ENCODE measurements around the gene CLUH. TPM values are rescaled to one million over a fixed set of nuclear protein-coding genes. Genes with fewer than 3 reads are reported as not detected.

Gene CLUH
- total RNA-seq, 1 donor from 2014 or later = 36.0 TPM

GRCh38 chr17:2724784-2725164 lies 13.2 kb upstream of the CLUH start:
- no peaks in the 10 kb centered on the region for H3K36me3 Mint-ChIP-seq (ENCODE audit: low read depth)
- peak overlapping the region; percentile 47 for H3K4me3 Mint-ChIP-seq (ENCODE audit: unreplicated experiment)
- H3K9me3 Mint-ChIP-seq (ENCODE audit: low read depth) = no peaks in the 10 kb centered on the region
- TF ChIP-seq CTCF (IDR thresholded peaks at IDR 0.05) = peak; percentile 36
- DNase-seq (ENCODE audit: low spot score) = no peak
- H3K4me1 Mint-ChIP-seq (ENCODE audit: low read depth) = peaks cover 3% of the 10 kb centered on the region
- H3K27me3 Mint-ChIP-seq (ENCODE audit: low read depth) = peaks cover 20% of the 10 kb centered on the region
- H3K27ac Mint-ChIP-seq (ENCODE audit: unreplicated experiment) = no peak overlapping the region

- Mint-ChIP-seq H3K27me3 (ENCODE audit: low read depth) (peaks cover 14% of the 10 kb centered on the region), H3K36me3 (ENCODE audit: low read depth) (no peaks in the 10 kb centered on the region), H3K27ac (ENCODE audit: unreplicated experiment) (no peak overlapping the region), H3K9me3 (ENCODE audit: low read depth) (no peaks in the 10 kb centered on the region), H3K4me3 (ENCODE audit: unreplicated experiment) (peak overlapping the region; percentile 45), H3K4me1 (ENCODE audit: low read depth) (peaks cover 3% of the 10 kb centered on the region)
- TF ChIP-seq CTCF (IDR thresholded peaks at IDR 0.05) = no peak
- no peak for DNase-seq (ENCODE audit: low spot score)
Measured at GRCh38 chr17:2723997-2724783, 12.6 kb upstream of the CLUH start.

- peaks cover 3% of the 10 kb centered on the region for H3K4me1 Mint-ChIP-seq (ENCODE audit: low read depth)
- H3K36me3 Mint-ChIP-seq (ENCODE audit: low read depth) = no peaks in the 10 kb centered on the region
- peak overlapping the region; percentile 40 for H3K4me3 Mint-ChIP-seq (ENCODE audit: unreplicated experiment)
- no peak overlapping the region for H3K27ac Mint-ChIP-seq (ENCODE audit: unreplicated experiment)
- no peak for DNase-seq (ENCODE audit: low spot score)
- H3K9me3 Mint-ChIP-seq (ENCODE audit: low read depth) = no peaks in the 10 kb centered on the region
- peaks cover 14% of the 10 kb centered on the region for H3K27me3 Mint-ChIP-seq (ENCODE audit: low read depth)
- TF ChIP-seq CTCF (IDR thresholded peaks at IDR 0.05) = no peak
Measured at GRCh38 chr17:2723505-2723996, 12.0 kb upstream of the CLUH start.

- DNase-seq (ENCODE audit: low spot score) = no peak
- H3K9me3 Mint-ChIP-seq (ENCODE audit: low read depth) = no peaks in the 10 kb centered on the region
- H3K27me3 Mint-ChIP-seq (ENCODE audit: low read depth) = peaks cover 14% of the 10 kb centered on the region
- no peak overlapping the region for H3K27ac Mint-ChIP-seq (ENCODE audit: unreplicated experiment)
- no peak for TF ChIP-seq CTCF (IDR thresholded peaks at IDR 0.05)
- peaks cover 3% of the 10 kb centered on the region for H3K4me1 Mint-ChIP-seq (ENCODE audit: low read depth)
- H3K4me3 Mint-ChIP-seq (ENCODE audit: unreplicated experiment) = no peak overlapping the region
- H3K36me3 Mint-ChIP-seq (ENCODE audit: low read depth) = no peaks in the 10 kb centered on the region
Measured at GRCh38 chr17:2722611-2723010, 11.0 kb upstream of the CLUH start.

- Mint-ChIP-seq H3K27ac (ENCODE audit: unreplicated experiment) (no peak overlapping the region), H3K4me3 (ENCODE audit: unreplicated experiment) (no peak overlapping the region), H3K4me1 (ENCODE audit: low read depth) (peaks cover 3% of the 10 kb centered on the region), H3K27me3 (ENCODE audit: low read depth) (peaks cover 8% of the 10 kb centered on the region), H3K9me3 (ENCODE audit: low read depth) (no peaks in the 10 kb centered on the region), H3K36me3 (ENCODE audit: low read depth) (no peaks in the 10 kb centered on the region)
- TF ChIP-seq CTCF (IDR thresholded peaks at IDR 0.05) = no peak
- no peak for DNase-seq (ENCODE audit: low spot score)
Measured at GRCh38 chr17:2721603-2722002, 10.0 kb upstream of the CLUH start.

Measured in chondrocyte (in vitro differentiated cells).